ENCODE data around the gene TAF5L. TPM values are rescaled to one million over a fixed set of nuclear protein-coding genes. Genes with fewer than 3 reads are reported as not detected.
"Not testable (repeated sequence)": the region's sequence is repeated elsewhere in the genome, so short reads cannot be mapped to it uniquely, and the experiment has no call there.

The TAF5L gene
- total RNA-seq, 1 donor from 2014 or later: 11.9 TPM

DNA sequence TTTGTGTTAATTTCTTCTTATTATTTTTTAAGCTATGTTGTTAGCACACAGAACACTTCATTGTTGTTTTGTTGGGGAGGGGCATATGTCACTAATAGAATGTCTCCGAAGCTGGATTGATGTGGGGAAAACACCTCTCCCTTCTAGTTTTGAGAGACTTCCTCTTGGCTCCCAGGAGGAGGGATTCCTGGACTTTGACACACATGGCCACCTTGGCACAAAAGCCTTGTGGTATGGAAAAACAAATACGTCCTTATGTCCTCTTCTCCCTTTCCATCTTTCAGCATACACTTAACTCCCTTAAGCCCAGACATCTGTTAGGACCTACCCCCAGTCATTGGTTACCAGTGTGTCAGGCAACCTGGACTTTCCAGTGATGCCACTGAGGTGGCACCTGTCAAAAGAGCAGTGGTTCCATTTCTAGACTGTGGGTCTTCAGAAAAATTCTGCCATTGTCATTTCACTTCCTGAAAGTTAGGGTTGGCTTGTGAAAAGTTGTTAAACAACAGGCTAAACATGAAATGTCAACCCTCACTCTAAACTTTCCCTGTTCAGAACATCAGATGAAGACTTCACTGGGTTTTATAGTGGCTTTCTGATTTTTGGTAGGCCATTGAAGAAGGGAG, 54.9 kb downstream of the TAF5L start:
- DNase-seq (ENCODE audit: low read depth): no peak

- no peak for DNase-seq (ENCODE audit: low read depth)
Observed at GRCh38 chr1:229570305-229570704, 55.6 kb downstream of the TAF5L start.

GRCh38 chr1:229567109-229567868, 58.6 kb downstream of the TAF5L start:
- no peak for DNase-seq (ENCODE audit: low read depth)

- peak; percentile 28 for DNase-seq (ENCODE audit: low read depth)
Observed at GRCh38 chr1:229563701-229564100, 62.2 kb downstream of the TAF5L start.

- no peak for DNase-seq (ENCODE audit: low read depth)
Observed at GRCh38 chr1:229563241-229563640, 62.7 kb downstream of the TAF5L start.

- no peak for DNase-seq (ENCODE audit: low read depth)
Observed at GRCh38 chr1:229562686-229563085, 63.2 kb downstream of the TAF5L start.

DNA sequence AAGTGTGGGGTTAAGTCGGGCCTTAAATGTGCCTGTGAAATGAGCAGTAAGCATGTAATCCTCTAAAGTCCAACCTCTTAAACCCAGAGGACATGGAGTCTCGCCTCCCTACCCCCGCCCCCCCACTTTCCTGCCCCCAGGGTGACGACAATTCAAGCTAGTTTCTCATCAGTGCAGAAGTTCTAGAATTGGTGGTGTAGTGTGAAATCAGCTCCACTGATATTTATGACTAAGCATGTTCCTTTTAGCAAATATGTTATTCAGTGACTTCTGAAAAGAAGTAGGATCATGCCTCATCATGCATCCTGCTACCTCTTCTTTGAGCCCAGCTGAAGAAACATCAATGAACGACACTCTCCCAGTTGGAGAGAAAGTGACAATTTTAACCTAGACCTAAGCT, 64.8 kb downstream of the TAF5L start:
- no peak for DNase-seq (ENCODE audit: low read depth)

- not testable (repeated sequence) for DNase-seq (ENCODE audit: low read depth)
Observed at GRCh38 chr1:229560124-229560523, 65.8 kb downstream of the TAF5L start.

DNA sequence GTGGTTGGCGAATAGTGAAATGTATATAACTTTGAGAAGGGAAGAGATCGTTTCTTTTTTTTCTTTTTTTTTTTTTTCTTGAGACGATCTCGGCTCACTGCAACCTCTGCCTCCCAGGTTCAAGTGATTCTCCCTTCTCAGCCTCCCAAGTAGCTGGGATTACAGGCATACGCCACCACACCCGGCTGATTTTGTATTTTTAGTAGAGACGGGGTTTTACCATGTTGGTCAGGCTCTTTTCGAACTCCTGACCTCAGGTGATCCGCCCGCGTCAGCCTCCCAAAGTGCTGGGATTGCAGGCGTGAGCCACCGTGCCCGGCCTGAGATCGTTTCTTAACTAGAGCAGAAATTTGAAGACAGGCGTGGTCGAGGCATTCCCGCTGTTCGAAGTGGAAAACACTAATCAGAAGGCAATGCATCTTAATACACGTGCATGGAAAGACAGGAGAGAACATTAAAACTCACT, 66.6 kb downstream of the TAF5L start:
- not testable (repeated sequence) for DNase-seq (ENCODE audit: low read depth)

DNA sequence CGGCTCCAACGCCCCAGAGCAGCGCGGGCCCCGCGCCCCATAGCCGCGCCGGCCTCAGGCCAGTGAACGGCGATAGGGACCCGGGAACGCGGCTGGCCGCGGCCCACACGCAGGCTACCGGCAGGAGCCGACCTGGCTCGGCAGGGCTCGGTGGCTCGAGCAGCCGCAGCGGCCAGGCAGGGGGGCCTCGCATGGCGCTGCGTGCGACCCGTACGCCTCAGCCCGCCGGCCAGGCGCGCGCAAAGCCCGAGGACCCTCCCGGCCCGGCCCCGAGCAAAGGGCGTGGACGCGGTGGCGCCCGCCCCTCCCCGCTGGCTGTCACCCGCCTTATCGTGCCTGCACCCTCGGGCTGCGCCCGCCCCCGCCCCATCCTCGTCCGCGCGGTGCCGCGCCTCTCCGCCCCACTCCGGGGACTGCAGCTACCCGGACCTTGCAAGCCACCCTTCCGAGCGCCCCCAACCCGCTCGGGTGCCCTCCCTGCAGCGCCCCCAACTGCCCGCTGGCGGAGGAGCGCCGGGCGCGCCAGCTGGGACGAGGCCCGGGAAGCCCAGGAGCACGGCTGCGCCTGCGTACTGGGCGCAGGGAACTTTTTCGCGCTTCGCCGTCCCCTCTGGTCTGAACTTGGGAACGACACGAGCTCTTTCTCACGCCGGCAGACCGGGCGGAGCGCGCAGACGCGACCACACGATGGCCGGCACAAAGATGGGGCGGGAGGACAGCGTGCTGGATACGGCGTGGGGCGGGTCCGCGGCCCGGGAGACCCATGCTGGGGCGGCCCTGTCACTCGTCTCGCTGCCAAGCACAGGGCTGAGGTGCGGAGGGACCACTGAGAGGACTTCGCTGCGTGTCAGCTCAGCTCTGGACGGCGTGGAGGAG, 67.2 kb downstream of the TAF5L start, which contains the start of gene ABCB10:
Gene ABCB10, minus strand, starts transcription at position 248 of the 876 bp plus-strand sequence. Its CDS starts 55 bp downstream, at position 193.
- peak; percentile 99 for DNase-seq (ENCODE audit: low read depth)

DNA sequence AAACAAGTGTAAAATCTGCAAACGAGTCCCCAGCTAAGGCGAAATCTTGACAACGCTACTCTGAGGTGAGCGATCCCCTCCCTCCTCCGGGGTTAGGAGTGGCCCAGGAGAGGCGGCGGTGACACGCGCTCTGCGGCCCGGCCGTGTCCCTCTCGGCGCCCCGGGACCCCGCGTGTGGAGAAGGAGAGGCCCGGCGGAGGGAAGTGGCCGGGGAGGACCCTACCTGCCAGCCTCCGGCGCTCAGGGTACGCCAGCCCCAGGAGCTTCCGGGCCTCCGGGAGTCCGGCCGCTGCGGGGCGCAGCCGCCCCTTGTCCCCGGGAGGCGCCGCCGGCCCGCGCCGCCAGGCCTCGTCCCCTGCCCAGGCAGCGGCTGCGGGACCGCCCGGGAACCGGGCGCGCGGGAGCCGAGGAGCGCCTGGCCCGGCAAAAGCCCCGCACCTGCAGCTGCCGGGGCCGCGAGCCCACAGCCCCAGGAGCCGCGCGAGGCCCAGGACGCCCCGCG, 68.0 kb downstream of the TAF5L start:
- peak; percentile 46 for DNase-seq (ENCODE audit: low read depth)

GRCh38 chr1:229557200-229557850, 68.6 kb downstream of the TAF5L start:
- DNase-seq (ENCODE audit: low read depth): peak; percentile 15

- no peak for DNase-seq (ENCODE audit: low read depth)
Observed at GRCh38 chr1:229554886-229555621, 70.9 kb downstream of the TAF5L start.

GRCh38 chr1:229553621-229554130, 72.2 kb downstream of the TAF5L start:
- DNase-seq (ENCODE audit: low read depth): no peak

DNA sequence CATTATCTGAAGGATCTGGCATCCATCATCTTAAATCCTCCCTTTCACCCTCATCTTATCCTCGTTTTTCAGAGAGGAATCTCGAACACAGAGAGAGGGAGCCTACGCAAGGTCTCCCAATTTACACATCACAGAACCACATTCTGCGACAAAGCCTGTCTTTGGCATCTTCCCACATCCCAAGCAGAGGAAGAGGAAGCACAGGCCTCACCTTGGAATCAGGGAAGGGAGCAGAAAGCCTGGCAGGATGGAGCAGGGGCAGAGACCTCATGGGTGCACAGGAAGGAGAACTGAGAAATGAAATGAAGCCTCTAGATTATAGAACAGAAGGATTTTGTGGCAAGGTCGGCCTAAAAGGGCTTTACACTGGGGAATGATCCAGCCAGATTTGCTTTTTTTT, 73.2 kb downstream of the TAF5L start:
- DNase-seq (ENCODE audit: low read depth): no peak

DNA sequence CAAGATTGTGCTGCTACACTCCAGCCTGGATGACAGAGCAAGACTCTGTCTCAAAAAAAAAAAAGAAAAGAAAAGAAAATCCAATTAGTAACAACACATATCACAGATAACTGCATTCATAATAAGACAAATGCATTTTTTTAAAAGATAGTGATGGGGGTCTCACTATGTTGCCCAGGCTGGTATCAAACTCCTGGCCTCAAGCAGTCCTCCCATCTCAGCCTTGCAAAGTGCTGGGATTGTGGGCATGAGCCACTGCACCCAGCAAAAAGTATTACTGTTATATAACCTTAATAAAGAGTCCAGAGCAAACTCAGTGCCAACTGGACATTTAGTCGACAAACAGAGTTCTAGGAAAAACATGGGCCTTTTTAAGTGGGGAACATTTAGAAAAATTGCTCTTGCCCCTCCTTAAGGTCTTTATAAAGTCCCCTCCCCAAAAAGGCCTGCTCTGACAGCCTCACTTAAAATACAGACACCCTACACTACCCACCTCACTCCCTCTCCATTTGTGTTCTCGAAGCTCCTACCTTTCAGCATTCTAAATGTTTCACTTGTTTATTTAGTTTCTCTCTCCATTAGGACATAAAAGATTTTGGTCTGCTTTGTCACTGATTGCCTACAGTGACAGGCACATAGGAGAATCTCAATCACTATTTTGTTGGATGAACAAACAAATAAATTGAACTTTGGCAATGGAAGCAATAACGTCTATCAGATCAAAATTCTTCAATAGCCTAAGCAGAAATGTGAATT, 74.9 kb downstream of the TAF5L start:
- DNase-seq (ENCODE audit: low read depth): no peak

- DNase-seq (ENCODE audit: low read depth): no peak
Observed at GRCh38 chr1:229547542-229547941, 78.4 kb downstream of the TAF5L start.

DNA sequence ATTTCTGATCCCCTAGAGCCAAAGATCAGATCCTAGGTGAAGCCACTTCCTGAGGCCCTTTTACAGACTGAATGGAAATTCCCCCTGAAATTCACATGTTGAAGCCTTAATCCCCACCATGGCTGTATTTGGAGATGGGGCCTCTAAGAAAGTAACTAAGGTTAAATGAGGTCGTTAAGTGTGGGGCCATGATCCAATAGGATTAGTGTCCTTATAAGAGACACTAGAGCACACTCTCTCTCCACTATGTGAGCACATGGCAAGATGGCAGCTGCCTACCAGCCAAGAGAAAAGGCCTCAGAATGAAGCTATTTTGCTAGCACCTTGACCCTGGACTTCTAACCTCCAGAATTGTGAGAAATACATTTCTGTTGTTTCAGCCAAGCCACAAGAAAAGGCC, 81.3 kb downstream of the TAF5L start:
- no peak for DNase-seq (ENCODE audit: low read depth)
